ENCODE results near the gene TCP10L.

TCP10L gene

DNA sequence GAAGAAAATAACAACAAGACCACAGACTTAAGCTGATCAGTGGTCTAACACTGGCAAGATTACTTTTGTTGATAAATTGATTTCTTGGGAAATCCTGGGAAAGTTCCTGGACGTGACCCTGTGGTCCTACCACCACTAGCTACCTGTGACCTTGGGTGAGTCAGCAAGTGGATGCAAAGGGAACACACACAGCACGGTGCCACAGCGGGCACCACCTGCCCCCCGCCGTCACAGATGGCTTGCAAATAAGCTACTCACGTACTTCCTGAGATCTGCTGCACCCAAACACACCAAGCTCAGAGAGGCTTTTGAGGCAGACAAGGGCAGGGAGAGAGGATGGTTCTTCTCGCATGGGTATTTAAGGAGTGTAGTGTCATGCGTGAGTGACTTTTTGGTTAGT is 14.2 kb upstream of the TCP10L start:
- DNase-seq (ENCODE audit: low read depth) = no peak

DNA sequence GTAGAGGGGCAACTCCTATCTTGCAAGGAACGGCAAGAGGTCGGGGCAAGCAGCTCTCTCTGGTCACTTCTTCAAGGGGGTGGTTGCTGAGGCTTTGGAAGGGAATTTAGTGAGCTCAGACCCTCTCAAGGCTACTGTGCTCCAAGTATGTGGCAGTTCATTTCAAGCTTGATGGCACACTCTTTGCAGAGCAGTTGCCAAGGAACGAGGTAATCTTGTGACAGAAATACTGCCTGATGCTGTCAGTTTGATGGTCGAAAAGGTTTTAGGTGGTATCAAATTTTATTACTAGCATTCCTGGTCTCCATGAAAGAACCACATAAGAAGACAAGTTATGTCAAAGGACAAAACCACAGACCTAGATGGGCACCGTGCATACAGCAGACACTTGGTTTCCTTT is 13.8 kb upstream of the TCP10L start:
- H3K4me3 ChIP-seq (ENCODE audit: low read depth, low read length) = no peak overlapping the region
- DNase-seq (ENCODE audit: low read depth) = no peak
- TF ChIP-seq, protein P1, sequence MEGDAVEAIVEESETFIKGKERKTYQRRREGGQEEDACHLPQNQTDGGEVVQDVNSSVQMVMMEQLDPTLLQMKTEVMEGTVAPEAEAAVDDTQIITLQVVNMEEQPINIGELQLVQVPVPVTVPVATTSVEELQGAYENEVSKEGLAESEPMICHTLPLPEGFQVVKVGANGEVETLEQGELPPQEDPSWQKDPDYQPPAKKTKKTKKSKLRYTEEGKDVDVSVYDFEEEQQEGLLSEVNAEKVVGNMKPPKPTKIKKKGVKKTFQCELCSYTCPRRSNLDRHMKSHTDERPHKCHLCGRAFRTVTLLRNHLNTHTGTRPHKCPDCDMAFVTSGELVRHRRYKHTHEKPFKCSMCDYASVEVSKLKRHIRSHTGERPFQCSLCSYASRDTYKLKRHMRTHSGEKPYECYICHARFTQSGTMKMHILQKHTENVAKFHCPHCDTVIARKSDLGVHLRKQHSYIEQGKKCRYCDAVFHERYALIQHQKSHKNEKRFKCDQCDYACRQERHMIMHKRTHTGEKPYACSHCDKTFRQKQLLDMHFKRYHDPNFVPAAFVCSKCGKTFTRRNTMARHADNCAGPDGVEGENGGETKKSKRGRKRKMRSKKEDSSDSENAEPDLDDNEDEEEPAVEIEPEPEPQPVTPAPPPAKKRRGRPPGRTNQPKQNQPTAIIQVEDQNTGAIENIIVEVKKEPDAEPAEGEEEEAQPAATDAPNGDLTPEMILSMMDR (conservative IDR thresholded peaks at IDR 0.05; ENCODE audit: low read depth, low read length) = no peak

More for the DNA sequence above, 14.2 kb upstream of the TCP10L start:
- TF ChIP-seq, protein P1 (conservative IDR thresholded peaks at IDR 0.05; ENCODE audit: low read depth, low read length) = no peak
- H3K4me3 ChIP-seq (ENCODE audit: low read depth, low read length) = no peak overlapping the region

DNA sequence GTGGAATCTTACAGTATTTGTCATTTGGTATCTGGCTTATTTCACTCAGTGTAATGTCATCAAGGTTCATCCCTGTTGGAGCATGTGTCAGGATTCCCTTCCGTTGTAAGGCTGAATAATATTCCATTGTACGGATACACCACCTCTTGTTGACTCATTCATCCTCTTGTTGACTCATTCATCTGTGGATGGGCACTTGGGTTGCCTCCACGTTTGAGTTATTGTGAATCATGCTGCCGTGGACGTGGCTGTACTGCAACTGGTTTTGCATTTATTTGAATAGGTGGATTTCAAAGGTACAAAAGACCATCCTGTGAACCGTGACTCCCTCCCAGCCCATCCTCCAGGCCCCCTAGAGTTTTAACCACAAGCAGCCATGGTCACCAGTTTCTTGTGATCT is 11.9 kb upstream of the TCP10L start:
- H3K4me3 ChIP-seq (ENCODE audit: low read depth, low read length) = no peak overlapping the region
- TF ChIP-seq, protein P1 (conservative IDR thresholded peaks at IDR 0.05; ENCODE audit: low read depth, low read length) = no peak
- peak; percentile 74 for DNase-seq (ENCODE audit: low read depth)

DNA sequence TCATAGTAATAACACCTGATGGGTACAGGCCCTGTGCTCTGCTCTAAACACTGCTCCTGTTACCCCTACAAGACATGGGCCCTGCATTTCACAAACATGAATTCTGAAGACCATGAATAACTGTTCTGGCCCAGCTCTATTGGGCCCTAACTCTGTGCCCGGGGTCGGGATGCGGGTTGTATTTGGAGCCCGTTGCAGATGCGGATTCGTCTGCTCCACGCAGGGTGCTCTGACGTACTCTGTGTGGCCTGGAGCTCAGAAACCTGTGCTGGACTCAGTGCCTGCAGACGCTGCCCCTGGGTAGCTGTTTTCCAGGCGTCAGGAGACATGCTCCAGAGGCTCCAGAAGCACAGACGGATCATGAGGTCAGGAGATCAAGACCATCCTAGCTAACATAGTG is 10.1 kb upstream of the TCP10L start:
- DNase-seq (ENCODE audit: low read depth) = no peak
- H3K4me3 ChIP-seq (ENCODE audit: low read depth, low read length) = no peak overlapping the region
- TF ChIP-seq, protein P1 (conservative IDR thresholded peaks at IDR 0.05; ENCODE audit: low read depth, low read length) = no peak

DNA sequence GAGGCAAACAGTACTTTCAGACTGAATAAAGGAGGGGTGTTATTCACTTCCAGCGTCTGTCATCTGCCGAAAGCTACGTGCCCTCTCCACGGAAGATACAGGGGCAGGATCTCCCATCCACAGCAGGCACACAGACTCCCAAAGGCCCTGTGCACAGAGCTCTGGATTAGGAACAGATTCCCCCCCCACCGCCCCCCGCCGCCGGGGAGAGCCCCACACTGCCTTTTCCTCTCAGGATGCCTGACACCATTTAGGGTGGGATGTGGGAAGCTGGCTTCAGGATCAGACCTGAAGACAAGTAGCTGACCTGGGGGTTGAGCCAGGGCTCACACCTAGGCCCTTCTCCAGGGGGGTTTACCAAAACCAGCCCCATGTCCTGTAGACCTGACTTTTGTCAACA is 8.4 kb upstream of the TCP10L start:
- no peak overlapping the region for H3K4me3 ChIP-seq (ENCODE audit: low read depth, low read length)
- DNase-seq (ENCODE audit: low read depth) = no peak
- TF ChIP-seq, protein P1 (conservative IDR thresholded peaks at IDR 0.05; ENCODE audit: low read depth, low read length) = no peak

DNA sequence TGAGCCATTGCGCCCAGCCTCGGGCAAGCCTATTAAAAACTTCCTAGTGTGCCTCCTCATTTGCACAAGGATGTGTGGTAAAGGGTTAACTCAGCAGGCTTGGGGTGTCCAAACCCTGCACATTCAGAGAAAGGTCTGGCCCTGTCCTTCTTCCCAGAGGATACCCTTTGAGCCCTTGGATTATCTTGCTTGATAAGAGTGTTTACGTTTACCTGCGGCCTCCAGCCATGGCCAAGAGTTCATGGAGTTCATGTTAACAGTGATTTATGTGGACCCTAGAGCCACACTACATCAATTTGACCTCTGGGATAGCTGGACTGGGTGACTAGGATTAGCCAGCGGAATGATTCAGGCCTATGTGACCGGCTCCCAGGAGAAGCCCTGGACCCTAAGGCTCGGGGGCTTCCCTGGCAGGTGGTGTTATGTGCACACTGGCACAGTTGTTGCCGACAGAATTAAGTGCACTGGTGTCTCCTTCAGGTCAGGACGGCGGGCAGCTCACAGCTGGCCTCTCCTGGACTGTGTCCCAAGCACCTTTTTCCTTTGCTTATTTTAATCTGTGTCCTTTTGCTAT is 7.7 kb upstream of the TCP10L start:
- TF ChIP-seq, protein P1 (conservative IDR thresholded peaks at IDR 0.05; ENCODE audit: low read depth, low read length) = no peak
- DNase-seq (ENCODE audit: low read depth) = no peak

DNA sequence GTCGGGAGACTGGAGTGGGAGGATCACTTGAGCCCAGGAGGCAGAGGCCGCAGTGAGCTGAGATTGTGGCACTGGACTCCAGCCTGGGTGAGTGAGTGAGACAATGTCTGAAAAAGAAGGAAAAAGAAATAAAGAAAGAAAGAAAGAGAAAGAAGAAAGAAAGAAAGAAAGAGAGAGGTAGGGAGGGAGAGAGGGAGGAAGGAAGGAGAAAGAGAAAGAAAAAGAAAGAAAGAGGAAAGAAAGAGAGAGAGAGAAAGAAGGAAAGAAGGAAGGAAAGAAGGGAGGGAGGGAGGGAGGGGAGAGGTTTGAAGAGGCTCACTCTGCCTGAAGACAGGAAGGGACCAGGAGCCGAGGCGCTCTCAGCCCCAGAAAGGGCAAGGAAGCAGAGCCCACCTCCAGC is 4.8 kb upstream of the TCP10L start:
- no peak overlapping the region for H3K4me3 ChIP-seq (ENCODE audit: low read depth, low read length)
- no peak for DNase-seq (ENCODE audit: low read depth)
- TF ChIP-seq, protein P1 (conservative IDR thresholded peaks at IDR 0.05; ENCODE audit: low read depth, low read length) = no peak

More for the DNA sequence above, 7.7 kb upstream of the TCP10L start:
- H3K4me3 ChIP-seq (ENCODE audit: low read depth, low read length) = no peak overlapping the region
